Activated CD8-positive, alpha-beta memory T cell treated with anti-CD3 and anti-CD28 coated beads for 24 hours (primary cell): Measurements from ENCODE around the gene YY1.

Experiments
- DNase-seq: peaks from one replicate; pipeline ENCODE4 v3.0.0-alpha.2; 2020

The YY1 gene

GRCh38 chr14:100317912-100318808 is 79.2 kb downstream of the YY1 start:
- DNase-seq = peak; percentile 86

- no peak for DNase-seq
Observed at GRCh38 chr14:100320157-100320856, 81.4 kb downstream of the YY1 start.

- no peak for DNase-seq
Observed at GRCh38 chr14:100321473-100322137, 82.7 kb downstream of the YY1 start.

- no peak for DNase-seq
Observed at GRCh38 chr14:100322138-100322957, 83.4 kb downstream of the YY1 start.

- no peak for DNase-seq
Observed at GRCh38 chr14:100323121-100323941, 84.4 kb downstream of the YY1 start, which contains the start of gene SLC25A47. TSS of gene SLC25A47 (plus strand) at chr14:100323339. CDS start at chr14:100323415, 76 bp downstream.

GRCh38 chr14:100323942-100324307 is 85.0 kb downstream of the YY1 start:
- no peak for DNase-seq

GRCh38 chr14:100325231-100325632 is 86.3 kb downstream of the YY1 start:
- DNase-seq = no peak

GRCh38 chr14:100325958-100326357 is 87.0 kb downstream of the YY1 start:
- DNase-seq = no peak

- DNase-seq = no peak
Observed at GRCh38 chr14:100327128-100327527, 88.2 kb downstream of the YY1 start.

GRCh38 chr14:100328495-100329163 is 89.7 kb downstream of the YY1 start:
- DNase-seq = no peak

- DNase-seq = no peak
Observed at GRCh38 chr14:100329233-100330006, 90.5 kb downstream of the YY1 start.

GRCh38 chr14:100330007-100330344 is 91.0 kb downstream of the YY1 start:
- DNase-seq = no peak

- DNase-seq = no peak
Observed at GRCh38 chr14:100330388-100330931, 91.5 kb downstream of the YY1 start.

- DNase-seq = no peak
Observed at GRCh38 chr14:100332071-100332639, 93.2 kb downstream of the YY1 start.
